ENCODE results near the gene COL27A1.

Gene COL27A1

DNA sequence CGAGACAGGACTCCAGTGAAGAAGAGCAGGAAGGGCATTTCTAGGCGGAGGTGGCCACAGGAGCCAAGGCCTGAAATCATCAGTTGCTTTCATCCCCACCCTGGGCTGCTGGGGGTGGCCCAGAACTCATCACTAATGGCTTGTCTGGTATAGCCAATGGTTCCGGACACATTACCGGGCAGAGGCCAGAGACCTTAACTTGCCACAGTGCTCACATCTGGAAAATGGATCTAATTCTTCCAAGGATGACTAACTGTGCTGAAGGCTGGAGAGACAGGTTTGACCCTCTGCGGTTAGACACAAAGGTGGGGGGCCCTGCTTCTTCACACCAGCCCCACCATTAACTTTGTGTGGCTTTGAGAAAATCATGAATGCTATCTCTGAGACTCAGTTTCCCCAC, 6.2 kb upstream of the COL27A1 start:
- no peak for DNase-seq (ENCODE audit: low read depth)

DNA sequence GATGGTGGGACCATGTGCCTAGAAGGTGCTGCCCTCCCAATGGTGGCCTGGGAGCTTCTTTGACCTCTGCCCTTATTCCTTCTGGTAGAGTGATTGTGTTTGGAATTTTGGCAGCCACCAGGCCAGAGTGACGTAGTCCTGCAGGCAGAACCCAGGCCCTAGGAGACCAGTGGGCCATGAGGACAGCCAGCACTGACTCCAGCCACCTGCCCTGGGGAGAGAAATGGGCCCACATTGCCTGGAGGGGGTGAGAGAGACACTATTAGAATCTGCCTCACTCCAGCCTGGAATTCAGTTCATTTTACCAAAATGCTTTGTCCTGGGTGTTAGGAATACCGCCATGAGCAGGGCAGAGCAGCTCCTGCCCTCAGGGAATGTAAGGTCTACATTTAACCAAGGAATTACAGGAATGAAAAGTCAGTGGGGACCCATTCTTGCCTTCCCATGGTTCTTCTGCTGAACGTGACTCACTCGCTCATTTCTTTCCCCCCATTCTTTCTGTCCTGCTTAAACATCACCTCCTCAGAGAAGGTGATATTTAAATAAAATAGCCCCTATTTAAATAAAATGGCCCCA, 5.5 kb upstream of the COL27A1 start:
- no peak for DNase-seq (ENCODE audit: low read depth)

DNA sequence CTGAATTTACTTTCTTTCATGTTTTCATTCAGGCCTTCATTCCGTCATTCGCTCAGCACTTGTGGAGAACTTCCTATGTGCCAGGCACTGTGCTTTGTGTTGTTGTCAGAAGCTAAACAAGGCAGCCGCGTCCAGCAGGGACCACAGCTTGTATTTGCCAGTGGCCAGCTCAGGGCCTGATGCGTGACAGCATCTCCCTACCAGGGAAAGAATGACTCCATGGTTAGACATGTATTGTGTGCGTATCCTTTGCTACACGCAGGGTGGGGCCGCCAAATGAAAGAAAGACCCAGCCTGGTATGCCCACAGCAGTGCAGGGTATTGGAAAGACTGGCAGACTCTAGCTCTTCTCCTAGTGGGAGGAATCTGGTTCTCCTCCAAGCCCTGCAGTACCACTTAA, 4.7 kb upstream of the COL27A1 start:
- no peak for DNase-seq (ENCODE audit: low read depth)

- no peak for DNase-seq (ENCODE audit: low read depth)
These were observed 3.8 kb upstream of the COL27A1 start for GRCh38 chr9:114151426-114151956.

GRCh38 chr9:114153761-114154599, 1.4 kb upstream of the COL27A1 start:
- DNase-seq (ENCODE audit: low read depth) = no peak

- DNase-seq (ENCODE audit: low read depth) = no peak
These were observed 686 bp upstream of the COL27A1 start for GRCh38 chr9:114154600-114155102.

DNA sequence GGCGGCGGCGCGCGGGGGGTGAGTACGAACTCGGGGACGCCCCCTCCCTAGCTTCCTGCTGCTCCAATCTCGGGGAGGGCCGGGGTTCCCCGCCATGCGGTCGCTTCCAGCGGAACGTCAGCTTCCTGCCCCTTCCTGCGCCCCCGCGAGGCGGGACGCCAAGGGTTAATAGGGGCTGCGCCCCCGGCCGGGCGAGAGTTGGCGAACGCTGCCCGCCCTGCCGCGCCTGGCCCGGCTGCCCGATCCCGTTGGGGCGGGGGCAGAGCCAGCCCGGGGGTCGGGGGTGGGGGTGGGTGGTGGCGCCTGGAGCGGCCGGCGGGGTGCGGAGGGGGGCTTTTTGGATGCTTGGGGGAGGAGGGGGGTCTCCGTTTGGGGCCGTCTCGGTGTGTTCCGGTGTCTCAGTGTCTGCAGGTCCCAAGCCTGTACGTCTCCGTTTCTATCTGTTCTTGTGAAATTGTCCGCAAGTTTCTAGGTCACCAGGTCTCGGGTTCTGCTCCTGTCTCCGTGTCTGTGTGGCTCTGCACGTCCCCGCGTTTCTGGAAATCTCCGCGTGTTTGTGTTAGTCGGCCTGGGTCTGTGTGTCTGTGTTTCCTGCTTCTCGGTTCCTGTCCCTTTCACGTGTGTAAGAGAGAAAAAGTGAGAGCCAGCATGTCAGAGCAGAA, 789 bp downstream of the COL27A1 start:
- no peak for DNase-seq (ENCODE audit: low read depth)

- DNase-seq (ENCODE audit: low read depth) = no peak
These were observed 1.5 kb downstream of the COL27A1 start for GRCh38 chr9:114156657-114157421.

DNA sequence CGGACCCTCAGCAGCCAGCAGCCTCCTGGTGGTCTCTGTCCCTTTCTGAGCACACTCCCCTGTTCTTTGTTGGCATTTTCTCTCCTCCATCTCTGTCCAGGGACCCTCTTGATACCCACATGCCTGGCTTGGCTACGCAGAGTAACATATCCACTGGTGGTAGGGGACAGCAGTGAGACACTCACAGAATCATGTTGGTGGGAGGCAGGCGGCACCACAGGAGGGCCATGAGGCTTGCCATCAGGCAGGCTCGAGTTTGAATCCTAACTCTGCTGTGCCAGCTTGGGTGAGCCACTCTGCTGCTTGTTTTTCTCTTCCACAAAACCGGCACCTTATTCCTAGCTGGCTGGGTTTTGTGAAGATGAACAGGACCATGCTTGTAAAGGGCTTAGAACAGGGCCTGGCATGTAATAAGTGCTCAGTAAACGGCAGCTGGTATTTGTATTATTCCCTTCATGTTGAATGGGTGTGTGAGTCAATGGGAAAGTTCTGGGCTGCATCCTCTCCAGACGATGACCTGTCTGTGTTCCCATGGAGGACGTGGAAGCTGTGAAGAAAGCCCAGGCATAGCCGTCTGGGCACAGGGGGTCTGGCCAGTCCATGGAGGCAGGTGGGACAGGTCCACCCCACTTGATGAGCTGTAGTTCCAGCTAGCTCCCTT, 2.3 kb downstream of the COL27A1 start:
- DNase-seq (ENCODE audit: low read depth) = no peak

DNA sequence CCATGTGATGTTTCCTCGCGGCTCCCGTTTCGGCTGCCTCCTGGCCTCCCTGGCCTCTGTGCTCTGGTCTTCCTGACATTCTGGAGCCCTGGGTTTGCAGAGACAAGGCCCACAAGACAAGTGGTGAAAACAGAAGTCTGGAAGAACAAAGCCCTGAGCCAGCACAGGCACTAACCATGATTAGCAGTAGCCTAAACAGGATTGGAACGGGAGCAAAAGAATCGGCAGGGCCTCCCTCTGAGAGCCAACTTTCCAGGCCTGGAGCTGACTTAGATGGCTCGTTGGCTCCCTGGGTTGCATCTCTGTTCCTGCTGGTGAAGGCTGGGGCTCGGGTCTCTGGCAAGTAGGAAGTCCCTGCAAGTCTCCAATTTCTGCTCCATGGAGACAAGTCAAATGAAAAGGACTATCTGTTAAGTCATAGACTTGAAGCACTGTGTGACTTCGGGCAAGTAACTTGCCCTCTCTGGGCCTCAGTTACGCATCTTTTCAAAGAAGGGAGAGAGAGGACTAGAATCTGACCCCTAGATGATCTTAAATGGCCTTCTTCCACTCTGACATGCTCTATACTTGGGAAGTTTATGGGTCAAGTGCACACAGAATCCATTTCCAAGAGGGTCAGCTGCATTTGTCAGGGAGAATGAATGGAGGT, 3.3 kb downstream of the COL27A1 start:
- no peak for DNase-seq (ENCODE audit: low read depth)

DNA sequence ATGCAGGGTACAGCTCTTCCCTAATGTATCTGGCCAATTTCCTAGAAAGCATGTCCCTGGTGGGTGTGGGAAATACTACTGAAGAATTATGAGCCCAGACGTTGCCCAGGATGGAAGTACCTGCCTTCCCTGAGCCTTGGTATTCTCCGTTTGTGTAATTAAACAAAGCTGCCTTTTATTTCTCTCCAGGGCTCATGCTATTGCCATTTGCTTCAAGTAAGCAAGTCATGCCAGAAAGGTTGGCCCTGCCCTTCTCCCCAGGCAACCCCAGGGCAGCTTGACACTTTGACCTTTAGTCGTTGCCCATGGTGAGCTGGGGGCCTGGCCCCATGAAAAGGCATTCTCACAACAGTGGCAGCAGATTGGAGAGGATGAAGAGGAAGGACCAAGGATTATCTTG, 4.4 kb downstream of the COL27A1 start:
- DNase-seq (ENCODE audit: low read depth) = no peak

- no peak for DNase-seq (ENCODE audit: low read depth)
These were observed 6.2 kb downstream of the COL27A1 start for GRCh38 chr9:114161513-114161912.

- DNase-seq (ENCODE audit: low read depth) = no peak
These were observed 8.2 kb downstream of the COL27A1 start for GRCh38 chr9:114163517-114163951.

DNA sequence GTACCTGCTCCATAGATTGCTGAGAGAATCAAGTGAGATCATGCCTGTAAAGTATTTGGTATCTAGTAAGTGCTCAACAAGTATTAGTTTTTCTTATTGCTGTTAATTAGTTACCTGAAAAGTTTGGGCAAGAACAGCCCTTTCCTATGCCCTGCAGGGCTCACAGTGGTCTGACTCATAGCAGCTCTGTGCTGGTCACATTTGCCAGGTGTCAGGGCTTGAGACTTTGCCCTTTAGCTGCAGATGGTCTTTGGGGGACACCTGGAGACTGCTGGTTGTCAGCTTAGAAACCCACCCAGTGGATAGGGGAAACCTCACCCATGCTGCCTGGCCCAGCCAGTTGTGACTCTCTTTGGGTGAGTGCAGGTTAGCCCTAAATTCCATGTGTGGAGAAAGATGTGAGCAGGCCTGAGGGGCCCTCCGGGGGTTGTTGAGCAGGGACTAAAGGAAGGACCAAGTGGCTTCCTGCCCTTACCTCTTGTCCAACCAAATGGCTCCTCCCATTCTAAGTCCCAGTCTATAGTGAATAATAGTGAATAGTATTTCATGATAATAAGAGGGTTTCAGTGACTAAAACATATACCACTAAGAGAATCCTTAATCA, 9.0 kb downstream of the COL27A1 start:
- DNase-seq (ENCODE audit: low read depth) = no peak

DNA sequence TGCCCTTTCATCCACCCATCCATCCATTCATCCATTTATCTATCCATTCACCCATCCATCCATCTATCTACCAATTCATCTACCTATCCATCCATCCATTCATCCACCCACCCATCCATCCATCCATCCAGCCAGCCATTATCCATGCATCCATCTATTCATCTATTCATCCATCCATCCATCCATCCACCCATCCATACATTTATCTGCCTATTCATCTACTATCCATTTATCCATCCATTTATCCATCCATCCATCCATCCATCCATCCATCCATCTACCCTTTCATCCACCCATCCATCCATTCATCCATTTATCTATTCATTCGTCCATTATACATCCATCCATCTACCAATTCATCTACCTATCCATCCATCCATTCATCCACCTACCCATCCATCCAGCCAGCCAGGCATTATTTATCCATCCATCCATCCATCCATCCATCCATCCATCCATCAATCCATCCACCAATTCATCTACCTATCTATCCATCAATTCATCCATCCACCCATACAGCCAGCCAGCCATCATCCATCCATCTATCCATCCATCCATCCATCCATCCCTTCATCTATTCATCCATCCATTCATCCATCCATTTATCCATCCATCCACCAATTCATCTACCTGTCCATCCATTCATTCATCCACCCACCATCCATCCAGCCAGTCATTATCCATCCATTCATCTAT, 10.2 kb downstream of the COL27A1 start:
- no peak for DNase-seq (ENCODE audit: low read depth)

DNA sequence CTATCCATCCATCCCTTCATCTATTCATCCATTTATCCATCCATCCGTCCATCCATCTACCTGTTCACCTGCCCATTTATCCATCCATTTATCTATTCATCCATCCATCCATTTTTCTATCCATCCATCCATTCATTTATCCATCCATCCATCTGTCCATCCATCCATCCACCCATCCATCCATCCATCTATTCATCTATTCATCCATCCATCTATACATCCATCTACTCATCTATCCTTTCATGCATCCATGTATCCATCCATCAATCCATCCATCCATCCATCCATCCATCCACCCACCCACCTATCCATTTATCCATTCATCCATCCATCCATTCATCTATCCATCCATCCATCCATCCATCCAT, 10.8 kb downstream of the COL27A1 start:
- no peak for DNase-seq (ENCODE audit: low read depth)

DNA sequence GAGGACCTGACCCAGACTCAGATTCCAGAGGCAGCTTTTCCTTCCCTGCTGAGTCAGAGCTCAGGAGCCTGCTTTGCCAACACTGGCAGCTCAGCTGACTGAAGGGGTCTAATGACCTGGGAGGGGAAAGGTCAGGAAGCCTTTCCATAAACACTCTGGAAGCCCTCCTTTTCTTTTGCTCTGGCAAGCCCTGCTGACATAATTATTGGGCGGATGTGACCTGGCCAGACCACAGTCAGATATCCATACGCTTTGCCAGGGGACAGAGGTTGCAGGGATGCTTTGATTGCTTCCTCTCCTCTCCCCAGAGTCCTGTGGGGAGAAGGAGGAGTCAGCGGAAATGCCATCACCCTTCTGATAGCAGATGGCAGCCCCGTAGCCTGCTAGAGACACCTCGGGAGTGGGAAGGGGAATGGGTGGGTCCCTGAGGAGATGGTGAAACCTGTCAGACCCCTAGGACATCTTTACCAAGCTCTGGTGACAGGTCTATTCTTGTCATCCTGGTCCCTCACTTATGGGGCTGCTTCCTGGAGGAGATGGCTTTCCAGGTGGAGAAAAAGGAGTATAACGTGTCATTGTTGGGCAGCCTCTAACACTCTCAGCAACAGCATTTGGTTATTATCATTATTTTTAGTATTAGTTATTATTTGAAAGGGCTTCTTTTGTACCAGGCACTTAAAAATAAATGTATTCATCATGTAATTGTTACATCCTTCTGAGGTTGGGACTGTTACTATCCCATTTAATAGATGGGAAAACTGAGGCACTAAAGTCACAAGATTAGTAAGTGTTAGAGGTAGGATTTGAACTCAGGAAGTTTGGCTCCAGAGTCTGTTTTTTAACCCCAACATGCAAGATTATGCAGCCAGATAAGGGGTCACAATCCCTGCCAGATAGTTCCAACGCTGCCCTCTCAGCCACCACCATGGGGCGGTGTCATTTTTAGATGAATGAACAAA, 11.6 kb downstream of the COL27A1 start:
- DNase-seq (ENCODE audit: low read depth) = no peak

DNA sequence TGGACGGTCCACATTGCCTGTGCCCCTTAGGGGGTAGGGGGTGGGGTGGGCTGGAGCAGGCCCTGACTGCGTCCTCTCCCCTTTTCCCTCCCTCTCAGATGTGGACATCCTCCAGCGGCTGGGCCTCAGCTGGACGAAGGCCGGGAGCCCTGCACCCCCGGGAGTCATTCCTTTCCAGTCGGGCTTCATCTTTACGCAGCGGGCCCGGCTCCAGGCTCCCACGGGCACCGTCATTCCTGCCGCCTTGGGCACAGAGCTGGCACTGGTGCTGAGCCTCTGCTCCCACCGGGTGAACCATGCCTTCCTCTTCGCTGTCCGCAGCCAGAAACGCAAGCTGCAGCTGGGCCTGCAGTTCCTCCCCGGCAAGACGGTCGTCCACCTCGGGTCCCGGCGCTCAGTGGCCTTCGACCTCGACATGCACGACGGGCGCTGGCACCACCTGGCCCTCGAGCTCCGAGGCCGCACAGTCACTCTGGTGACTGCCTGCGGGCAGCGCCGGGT, 12.3 kb downstream of the COL27A1 start:
- no peak for DNase-seq (ENCODE audit: low read depth)
